Measurements from ENCODE around the gene IGFBPL1. TPM values are rescaled to one million over a fixed set of nuclear protein-coding genes. Genes with fewer than 3 reads are reported as not detected.

The IGFBPL1 gene
- total RNA-seq, 1 donor from 2014 or later = not detected

DNA sequence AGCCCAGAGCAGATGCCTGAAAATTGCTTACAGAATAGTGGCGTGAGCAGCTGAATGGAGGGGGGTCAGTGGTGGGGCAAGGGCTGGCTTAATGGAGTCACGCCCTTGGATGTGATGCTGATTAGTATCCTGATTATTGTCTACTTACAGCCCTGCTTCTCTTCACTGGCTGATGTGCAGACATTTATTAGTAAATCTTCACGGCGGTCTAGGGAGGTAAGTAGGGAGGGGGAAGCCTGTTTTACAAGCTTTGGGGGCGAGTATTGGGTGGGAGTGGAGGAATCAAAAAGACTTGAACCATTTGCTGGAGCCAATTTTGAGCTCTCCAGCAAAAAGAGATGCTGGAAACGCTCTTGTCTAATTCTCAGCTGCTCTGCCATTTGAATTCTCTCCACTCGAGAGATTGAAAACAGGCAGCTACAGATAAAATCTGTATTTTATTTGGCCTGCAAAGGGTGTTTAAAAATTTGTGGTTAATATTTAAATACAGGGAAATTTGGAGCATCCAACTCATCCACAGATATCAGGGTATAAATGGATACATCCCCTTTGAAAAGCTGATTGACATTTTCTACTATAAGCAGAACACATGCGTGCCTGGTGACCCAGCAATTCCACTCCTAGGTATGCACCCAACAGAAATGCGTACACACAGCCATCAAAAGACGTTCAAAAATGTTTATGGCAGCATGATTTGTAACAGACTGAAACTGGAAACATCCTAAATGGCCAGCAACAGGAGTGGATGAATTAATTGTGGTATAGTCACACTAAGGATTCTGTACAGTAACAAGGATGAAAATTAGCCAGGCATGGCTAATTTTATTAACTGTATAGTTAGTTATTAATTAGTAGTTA is 51.3 kb downstream of the IGFBPL1 start:
- Histone ChIP-seq H3K4me1 (peaks cover 6% of the 10 kb centered on the region), H3K36me3 (no peaks in the 10 kb centered on the region), H3K9me3 (no peaks in the 10 kb centered on the region), H3K27ac (peak overlapping the region; percentile 46), H3K4me3 (no peak overlapping the region), H3K27me3 (no peaks in the 10 kb centered on the region)
- no peak for DNase-seq (ENCODE audit: extremely low spot score in 2 of 2)
- intact Hi-C loops (cut with DNase I) = loop anchor here (10.0 kb wide), 1 partner anchor 52 kb away; the partner anchor contains the start of gene IGFBPL1
- TF ChIP-seq, protein P1, sequence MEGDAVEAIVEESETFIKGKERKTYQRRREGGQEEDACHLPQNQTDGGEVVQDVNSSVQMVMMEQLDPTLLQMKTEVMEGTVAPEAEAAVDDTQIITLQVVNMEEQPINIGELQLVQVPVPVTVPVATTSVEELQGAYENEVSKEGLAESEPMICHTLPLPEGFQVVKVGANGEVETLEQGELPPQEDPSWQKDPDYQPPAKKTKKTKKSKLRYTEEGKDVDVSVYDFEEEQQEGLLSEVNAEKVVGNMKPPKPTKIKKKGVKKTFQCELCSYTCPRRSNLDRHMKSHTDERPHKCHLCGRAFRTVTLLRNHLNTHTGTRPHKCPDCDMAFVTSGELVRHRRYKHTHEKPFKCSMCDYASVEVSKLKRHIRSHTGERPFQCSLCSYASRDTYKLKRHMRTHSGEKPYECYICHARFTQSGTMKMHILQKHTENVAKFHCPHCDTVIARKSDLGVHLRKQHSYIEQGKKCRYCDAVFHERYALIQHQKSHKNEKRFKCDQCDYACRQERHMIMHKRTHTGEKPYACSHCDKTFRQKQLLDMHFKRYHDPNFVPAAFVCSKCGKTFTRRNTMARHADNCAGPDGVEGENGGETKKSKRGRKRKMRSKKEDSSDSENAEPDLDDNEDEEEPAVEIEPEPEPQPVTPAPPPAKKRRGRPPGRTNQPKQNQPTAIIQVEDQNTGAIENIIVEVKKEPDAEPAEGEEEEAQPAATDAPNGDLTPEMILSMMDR (IDR thresholded peaks at IDR 0.05) = no peak
- no peak for TF ChIP-seq POLR2AphosphoS5 (IDR thresholded peaks at IDR 0.05; ENCODE audit: insufficient read depth in 1 of 2, low read depth in 1 of 2)
- TF ChIP-seq POLR2A (IDR thresholded peaks at IDR 0.05) = no peak

GRCh38 chr9:38371495-38371894 is 52.8 kb downstream of the IGFBPL1 start:
- intact Hi-C loops (cut with DNase I) = loop anchor here (10.0 kb wide), 1 partner anchor 53 kb away; the partner anchor contains the start of gene IGFBPL1
- Histone ChIP-seq H3K27me3 (no peaks in the 10 kb centered on the region), H3K9me3 (no peaks in the 10 kb centered on the region), H3K27ac (no peak overlapping the region), H3K4me1 (peaks cover 6% of the 10 kb centered on the region), H3K4me3 (no peak overlapping the region), H3K36me3 (no peaks in the 10 kb centered on the region)
- TF ChIP-seq POLR2AphosphoS5 (IDR thresholded peaks at IDR 0.05; ENCODE audit: insufficient read depth in 1 of 2, low read depth in 1 of 2) = no peak
- TF ChIP-seq, protein P1 (IDR thresholded peaks at IDR 0.05) = peak in 1 of 3 experiments; percentile 7
- DNase-seq (ENCODE audit: extremely low spot score in 2 of 2) = no peak

GRCh38 chr9:38370176-38370575 is 54.1 kb downstream of the IGFBPL1 start:
- H3K36me3 ChIP-seq = no peaks in the 10 kb centered on the region
- H3K9me3 ChIP-seq = no peaks in the 10 kb centered on the region
- TF ChIP-seq POLR2A (IDR thresholded peaks at IDR 0.05) (no peak), POLR2AphosphoS5 (IDR thresholded peaks at IDR 0.05; ENCODE audit: insufficient read depth in 1 of 2, low read depth in 1 of 2) (no peak)
- TF ChIP-seq, protein P1 (IDR thresholded peaks at IDR 0.05) = no peak
- H3K4me1 ChIP-seq = peaks cover 6% of the 10 kb centered on the region
- H3K27me3 ChIP-seq = no peaks in the 10 kb centered on the region
- no peak overlapping the region for H3K4me3 ChIP-seq
- H3K27ac ChIP-seq = no peak overlapping the region
- intact Hi-C loops (cut with DNase I) = loop anchor here (10.0 kb wide), 1 partner anchor 55 kb away; the partner anchor contains the start of gene IGFBPL1
- no peak for DNase-seq (ENCODE audit: extremely low spot score in 2 of 2)

DNA sequence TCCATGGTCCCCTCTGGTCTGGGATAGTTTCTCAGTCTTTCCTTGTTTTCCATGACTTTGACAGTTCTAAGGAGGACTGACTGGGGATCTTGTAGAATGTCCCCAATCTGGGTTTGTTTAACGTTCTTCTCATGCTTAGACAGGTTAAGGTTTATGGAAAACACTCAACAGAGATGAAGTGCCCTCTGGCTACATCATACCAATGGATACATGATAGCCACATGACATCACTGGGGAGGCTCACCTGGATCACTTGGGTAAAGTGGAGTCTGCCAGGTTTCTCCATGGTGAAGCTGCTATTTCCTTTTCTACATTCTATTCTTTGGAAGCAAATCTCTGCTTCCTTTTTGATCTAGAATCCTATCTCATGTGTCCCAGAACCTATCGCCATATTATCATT is 55.5 kb downstream of the IGFBPL1 start:
- intact Hi-C loops (cut with DNase I) = no loop called here
- DNase-seq (ENCODE audit: extremely low spot score in 2 of 2) = no peak
- H3K36me3 ChIP-seq = no peaks in the 10 kb centered on the region

More for the DNA sequence above, 55.5 kb downstream of the IGFBPL1 start:
- Histone ChIP-seq H3K27me3 (no peaks in the 10 kb centered on the region), H3K4me3 (no peak overlapping the region), H3K27ac (no peak overlapping the region), H3K9me3 (no peaks in the 10 kb centered on the region), H3K4me1 (peaks cover 6% of the 10 kb centered on the region)
- TF ChIP-seq POLR2A (IDR thresholded peaks at IDR 0.05) (no peak), POLR2AphosphoS5 (IDR thresholded peaks at IDR 0.05; ENCODE audit: insufficient read depth in 1 of 2, low read depth in 1 of 2) (no peak)
- TF ChIP-seq, protein P1 (IDR thresholded peaks at IDR 0.05) = no peak

Data from vagina (tissue), 2 donors.